ENCODE measurements around the gene KCNJ4.

Gene KCNJ4

GRCh38 chr22:38423512-38424503 lies 31.2 kb downstream of the KCNJ4 start:
- H3K4me3 ChIP-seq (ENCODE audit: low read length), result no peak overlapping the region
- no peak for TF ChIP-seq ZNF274 (IDR thresholded peaks at IDR 0.05; ENCODE audit: low read depth, low read length)

DNA sequence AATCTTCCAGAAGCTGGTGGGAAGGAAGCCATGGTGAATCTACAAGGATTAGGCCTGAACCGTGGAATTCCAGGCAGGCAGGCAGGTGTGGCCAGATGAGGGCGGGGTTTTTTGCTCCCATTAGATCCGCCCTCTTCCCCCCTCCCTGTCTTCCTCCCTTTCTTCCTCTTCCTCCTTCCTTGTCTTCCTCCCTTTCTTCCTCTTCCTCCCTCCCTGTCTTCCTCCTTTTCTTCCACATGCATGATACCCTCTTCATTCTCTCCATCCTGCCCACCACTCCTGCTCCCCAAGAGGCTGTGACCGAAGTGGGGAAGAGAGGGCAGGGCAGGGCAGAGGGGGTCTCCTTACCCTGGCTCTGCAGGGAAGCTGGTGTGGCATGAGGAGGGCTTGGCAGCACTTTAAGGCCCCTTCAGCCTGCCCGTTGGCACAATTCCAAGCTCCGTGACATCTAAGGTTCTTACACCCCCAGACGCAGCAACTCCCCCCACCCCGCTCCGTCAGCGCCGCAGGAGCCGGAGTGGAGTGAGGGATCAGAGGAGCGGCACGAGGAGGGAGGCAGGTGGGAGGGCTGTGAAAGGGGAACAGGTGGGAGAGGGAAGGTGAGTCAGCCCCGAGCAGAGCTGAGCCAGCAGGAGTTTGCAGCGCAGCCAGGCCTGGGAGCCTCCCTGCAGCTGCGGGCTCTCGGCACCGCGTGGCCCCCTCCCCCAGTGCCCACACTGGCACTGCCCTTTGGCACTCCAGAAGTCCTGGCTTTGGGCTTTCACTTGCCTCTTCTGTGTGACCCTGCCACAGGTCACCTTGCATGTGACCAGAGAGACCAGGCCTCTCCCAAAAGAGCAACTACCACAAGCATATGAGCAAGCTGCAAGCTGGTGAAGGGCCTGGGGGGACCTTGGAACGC lies 32.1 kb downstream of the KCNJ4 start:
- no peak overlapping the region for H3K4me3 ChIP-seq (ENCODE audit: low read length)
- TF ChIP-seq ZNF274 (IDR thresholded peaks at IDR 0.05; ENCODE audit: low read depth, low read length), result no peak

GRCh38 chr22:38420734-38421133 lies 34.3 kb downstream of the KCNJ4 start:
- H3K4me3 ChIP-seq (ENCODE audit: low read length), result no peak overlapping the region
- TF ChIP-seq ZNF274 (IDR thresholded peaks at IDR 0.05; ENCODE audit: low read depth, low read length), result no peak

DNA sequence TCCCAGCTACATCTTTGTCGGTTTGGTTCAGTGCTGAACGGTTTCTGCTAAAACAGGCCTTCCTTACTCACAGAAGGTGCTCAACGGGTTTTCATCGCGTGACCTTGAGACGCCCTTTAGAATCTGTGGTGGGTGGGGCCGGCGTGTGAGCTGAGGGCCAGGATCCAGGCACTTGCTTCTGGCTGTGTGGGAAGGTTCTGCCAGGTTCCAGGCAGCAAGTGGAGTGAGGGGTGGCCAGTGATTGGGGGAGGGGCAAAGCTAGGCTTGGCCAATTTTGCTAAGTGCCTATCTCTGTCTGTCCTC lies 35.2 kb downstream of the KCNJ4 start:
- H3K4me3 ChIP-seq (ENCODE audit: low read length), result no peak overlapping the region
- no peak for TF ChIP-seq ZNF274 (IDR thresholded peaks at IDR 0.05; ENCODE audit: low read depth, low read length)

DNA sequence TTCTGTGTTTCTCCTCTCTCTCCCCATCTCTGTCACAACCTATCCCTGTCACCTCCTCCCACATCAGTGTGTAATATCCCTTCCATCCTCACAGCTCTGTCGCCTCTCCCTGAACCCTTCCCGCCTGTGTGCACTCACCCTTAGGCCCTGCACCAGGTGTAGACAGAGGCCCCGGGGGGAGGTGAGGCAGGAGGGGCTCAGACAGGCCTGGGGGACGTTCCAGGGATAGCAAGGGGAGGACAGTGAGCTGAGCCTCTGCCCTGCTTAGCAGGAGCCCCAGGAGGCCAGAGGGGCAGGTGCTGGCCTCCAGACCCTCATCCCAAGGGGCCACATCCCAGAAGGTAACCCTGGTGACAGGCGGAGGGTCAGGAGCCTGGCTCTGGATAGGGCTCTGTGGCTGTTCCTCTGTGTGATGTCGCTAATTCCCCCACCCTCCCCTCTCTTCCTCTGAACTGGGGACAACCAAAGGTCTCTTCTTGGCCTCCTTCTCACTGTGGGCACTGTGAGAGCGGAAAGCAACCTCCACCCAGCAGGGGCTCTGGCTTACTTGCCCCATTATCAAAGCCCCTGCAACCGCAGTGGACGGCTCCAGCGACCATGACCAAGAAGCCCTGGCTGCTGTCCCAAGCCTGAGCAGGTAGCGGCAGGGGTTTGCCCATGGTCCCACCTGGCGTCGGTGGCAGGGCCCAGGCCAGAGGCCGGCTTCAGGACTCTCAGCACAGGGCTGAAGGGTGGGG lies 35.7 kb downstream of the KCNJ4 start:
- TF ChIP-seq ZNF274 (IDR thresholded peaks at IDR 0.05; ENCODE audit: low read depth, low read length), result no peak

DNA sequence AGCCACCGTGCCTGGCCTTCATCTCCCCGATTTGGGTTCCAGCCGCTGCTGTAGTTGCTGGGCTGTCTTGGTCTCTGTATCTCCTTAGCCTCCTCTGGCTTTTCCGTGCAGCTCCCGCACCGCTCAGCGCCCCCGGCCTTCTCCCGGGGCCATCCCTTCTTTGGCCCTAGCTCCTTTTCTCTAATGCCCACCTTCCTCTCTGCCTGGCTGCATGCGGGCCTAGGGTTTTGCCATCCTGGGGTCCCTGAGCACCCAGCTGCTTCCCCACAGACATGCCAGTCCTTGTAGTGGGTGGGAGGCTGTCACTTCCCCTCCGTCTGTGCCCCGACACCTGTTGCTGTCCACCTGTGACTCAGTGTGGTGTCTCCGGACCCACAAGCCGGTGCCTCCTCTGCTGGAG lies 36.4 kb downstream of the KCNJ4 start:
- no peak for TF ChIP-seq ZNF274 (IDR thresholded peaks at IDR 0.05; ENCODE audit: low read depth, low read length)
- H3K4me3 ChIP-seq (ENCODE audit: low read length), result no peak overlapping the region

More for the DNA sequence above, 35.7 kb downstream of the KCNJ4 start:
- no peak overlapping the region for H3K4me3 ChIP-seq (ENCODE audit: low read length)

- no peak overlapping the region for H3K4me3 ChIP-seq (ENCODE audit: low read length)
- no peak for TF ChIP-seq ZNF274 (IDR thresholded peaks at IDR 0.05; ENCODE audit: low read depth, low read length)
These were observed 37.5 kb downstream of the KCNJ4 start for GRCh38 chr22:38417252-38418060.

- H3K4me3 ChIP-seq (ENCODE audit: low read length), result no peak overlapping the region
- TF ChIP-seq ZNF274 (IDR thresholded peaks at IDR 0.05; ENCODE audit: low read depth, low read length), result no peak
These were observed 38.3 kb downstream of the KCNJ4 start for GRCh38 chr22:38416621-38417251.

GRCh38 chr22:38415561-38416321 lies 39.3 kb downstream of the KCNJ4 start:
- TF ChIP-seq ZNF274 (IDR thresholded peaks at IDR 0.05; ENCODE audit: low read depth, low read length), result no peak
- no peak overlapping the region for H3K4me3 ChIP-seq (ENCODE audit: low read length)

DNA sequence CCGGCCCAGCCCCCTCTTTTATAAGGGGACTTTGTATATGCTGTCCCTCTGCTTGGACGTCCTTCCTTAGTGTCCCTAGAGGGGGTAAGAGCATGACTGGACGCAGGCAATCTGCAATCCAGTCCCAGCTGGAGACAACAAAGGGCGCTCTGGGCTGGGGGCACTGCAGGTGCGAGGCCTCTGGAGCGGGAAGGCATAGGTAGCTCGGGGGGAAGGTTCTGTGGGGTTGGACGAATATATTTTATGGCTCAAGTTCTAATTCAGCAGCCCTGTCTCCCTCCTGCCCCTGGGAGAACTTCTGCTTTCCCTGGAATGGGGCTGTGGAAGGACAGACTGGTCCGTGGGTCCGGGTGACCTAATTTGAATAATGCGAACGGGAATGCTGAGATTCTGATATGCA lies 40.0 kb downstream of the KCNJ4 start:
- no peak for TF ChIP-seq ZNF274 (IDR thresholded peaks at IDR 0.05; ENCODE audit: low read depth, low read length)
- no peak overlapping the region for H3K4me3 ChIP-seq (ENCODE audit: low read length)

DNA sequence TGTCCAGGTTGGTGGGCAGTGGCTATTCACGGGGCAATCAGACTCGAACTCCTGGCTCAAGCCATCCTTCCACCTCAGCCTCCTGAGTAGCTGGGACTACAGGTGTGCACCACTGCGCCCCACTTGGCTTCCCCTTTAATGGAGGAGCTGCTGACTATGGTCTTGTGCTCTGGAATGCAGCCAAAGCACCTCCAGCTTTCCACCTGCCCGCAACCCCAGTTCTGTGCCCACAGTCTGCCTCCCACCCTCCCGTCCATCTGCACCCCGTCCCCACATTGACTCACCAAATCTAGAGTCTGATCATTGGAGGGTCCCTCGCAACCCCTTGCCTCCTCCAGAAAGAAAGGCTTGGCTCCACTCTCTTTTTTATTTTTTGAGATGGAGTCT lies 41.0 kb downstream of the KCNJ4 start:
- TF ChIP-seq ZNF274 (IDR thresholded peaks at IDR 0.05; ENCODE audit: low read depth, low read length), result no peak
- H3K4me3 ChIP-seq (ENCODE audit: low read length), result no peak overlapping the region
